Lower leg skin (tissue), 4 donors: ENCODE measurements around the gene EFCAB7. TPM values are rescaled to one million over a fixed set of nuclear protein-coding genes. Genes with fewer than 3 reads are reported as not detected.
A peak's percentile ranks its signal among the peaks of the same experiment; 100 is the strongest.

Source experiments
- DNase-seq, 2 donors: peaks; one replicate each; pipeline ENCODE4 v3.0.0-alpha.2; 2019; ENCODE audit warnings: low spot score in 2 of 2
- H3K4me3 ChIP-seq: fragments of 200-600 bp; sonication (generic); 2 replicates; pipeline ENCODE4 v1.5.1; 2017; ENCODE audit warnings: mild to moderate bottlenecking, low read depth; ENCODE audit not compliant: poor library complexity, severe bottlenecking
- CTCF ChIP-seq, 3 donors: fragments of 450-650 bp; IDR thresholded peaks; one replicate each; pipeline ENCODE4 v1.5.1; 2016; ENCODE audit warnings: antibody characterized with exemption in 3 of 3, mild to moderate bottlenecking in 3 of 3, moderate library complexity in 2 of 3
- POLR2A ChIP-seq, 2 donors: fragments of 450-650 bp; IDR thresholded peaks; one replicate each; pipeline ENCODE4 v1.6.1; 2016 to 2017; ENCODE audit warnings: antibody characterized with exemption in 2 of 2, mild to moderate bottlenecking in 1 of 2, moderate library complexity in 1 of 2
- WGBS, 2 donors: methylation state at CpG; one replicate each; pipeline ENCODE4 v1.1.5; 2018; 5-methylcytosine and 5-hydroxymethylcytosine counted together
- intact Hi-C: fragments of 100-400 bp; cut with DNase I; formaldehyde crosslinking; loops from one replicate; pipeline ENCODE4 v1.15.0; 2023; ENCODE audit warnings: low total_unique reads
- total RNA-seq, 4 donors: library from RNA; depleted of rRNA; stranded (reverse); fragments of >200 nt; gene quantifications; one replicate each; pipeline ENCODE4 v1.1.0, GENCODE V29; 2016

EFCAB7 gene
- total RNA-seq, 4 donors from 2014 or later = 3.2 to 10.9 (median 7.1) TPM

- WGBS, 2 donors = 77 to 89% methylated on average over 5 of the region's 5 CpGs
- intact Hi-C loops = no loop called here
Measured at GRCh38 chr1:63602629-63603028, 79.3 kb downstream of the EFCAB7 start.

GRCh38 chr1:63603810-63604209 is 80.5 kb downstream of the EFCAB7 start:
- no peak for TF ChIP-seq CTCF (IDR thresholded peaks at IDR 0.05)
- TF ChIP-seq POLR2A (IDR thresholded peaks at IDR 0.05) = no peak
- intact Hi-C loops = no loop called here
- DNase-seq = no peak
- no peak overlapping the region for H3K4me3 ChIP-seq
- 88 to 93% methylated on average over 3 of the region's 3 CpGs for WGBS, 2 donors

More at GRCh38 chr1:63602629-63603028, 79.3 kb downstream of the EFCAB7 start:
- no peak for TF ChIP-seq CTCF (IDR thresholded peaks at IDR 0.05)
- TF ChIP-seq POLR2A (IDR thresholded peaks at IDR 0.05) = no peak
- peak in 1 of 2 donors; percentile 53 for DNase-seq
- H3K4me3 ChIP-seq = no peak overlapping the region

GRCh38 chr1:63607322-63607721 is 84.0 kb downstream of the EFCAB7 start:
- TF ChIP-seq CTCF (IDR thresholded peaks at IDR 0.05) (no peak), POLR2A (IDR thresholded peaks at IDR 0.05) (no peak)
- H3K4me3 ChIP-seq = no peak overlapping the region
- DNase-seq = peak in 1 of 2 donors; percentile 60
- intact Hi-C loops = no loop called here
- 95 to 96% methylated on average over 7 of the region's 7 CpGs for WGBS, 2 donors

- intact Hi-C loops = no loop called here
- TF ChIP-seq POLR2A (IDR thresholded peaks at IDR 0.05) = no peak
- no peak for TF ChIP-seq CTCF (IDR thresholded peaks at IDR 0.05)
- 64 to 70% methylated on average over 3 of the region's 3 CpGs for WGBS, 2 donors
- no peak for DNase-seq
- H3K4me3 ChIP-seq = no peak overlapping the region
Measured at GRCh38 chr1:63611231-63611630, 87.9 kb downstream of the EFCAB7 start.

- DNase-seq = no peak
- TF ChIP-seq POLR2A (IDR thresholded peaks at IDR 0.05) (no peak), CTCF (IDR thresholded peaks at IDR 0.05) (no peak)
- 66 to 74% methylated on average over 4 of the region's 4 CpGs for WGBS, 2 donors
- intact Hi-C loops = no loop called here
- H3K4me3 ChIP-seq = no peak overlapping the region
Measured at GRCh38 chr1:63612564-63612963, 89.2 kb downstream of the EFCAB7 start.

- intact Hi-C loops = no loop called here
- no peak for DNase-seq
- no peak overlapping the region for H3K4me3 ChIP-seq
- TF ChIP-seq POLR2A (IDR thresholded peaks at IDR 0.05) (no peak), CTCF (IDR thresholded peaks at IDR 0.05) (no peak)
Measured at GRCh38 chr1:63612971-63613370, 89.6 kb downstream of the EFCAB7 start.
